ENCODE results near the gene RNF187. TPM values are rescaled to one million over a fixed set of nuclear protein-coding genes. Genes with fewer than 3 reads are reported as not detected.
"Not testable (repeated sequence)": the region's sequence is repeated elsewhere in the genome, so short reads cannot be mapped to it uniquely, and the experiment has no call there.

RNF187 gene
- total RNA-seq, 2 donors from 2014 or later, result 69.5 to 106 TPM

GRCh38 chr1:228497817-228498216 is 10.6 kb downstream of the RNF187 start:
- Mint-ChIP-seq H3K27me3 (no peaks in the 10 kb centered on the region), H3K9me3 (no peaks in the 10 kb centered on the region), H3K27ac (no peak overlapping the region), H3K4me3 (no peak overlapping the region), H3K4me1 (ENCODE audit: low read depth in 2 of 2) (peaks cover 25 to 38% of the 10 kb centered on the region in 2 donors), H3K36me3 (peaks cover 13% of the 10 kb centered on the region)
- no peak for ATAC-seq
- no peak for DNase-seq (ENCODE audit: low spot score)

GRCh38 chr1:228500143-228500734 is 13.1 kb downstream of the RNF187 start:
- H3K9me3 Mint-ChIP-seq, result no peaks in the 10 kb centered on the region
- DNase-seq (ENCODE audit: low spot score) (no peak), ATAC-seq (no peak)
- peak overlapping the region in 1 of 2 donors; percentile 30 for H3K27ac Mint-ChIP-seq
- H3K4me1 Mint-ChIP-seq (ENCODE audit: low read depth in 2 of 2), result peaks cover 20 to 33% of the 10 kb centered on the region in 2 donors
- H3K27me3 Mint-ChIP-seq, result no peaks in the 10 kb centered on the region
- peak overlapping the region; percentile 84 for H3K4me3 Mint-ChIP-seq
- peaks cover 6% of the 10 kb centered on the region for H3K36me3 Mint-ChIP-seq

- DNase-seq (ENCODE audit: low spot score) (peak; percentile 88), ATAC-seq (peak; percentile 95 to 97)
- H3K4me3 Mint-ChIP-seq, result peak overlapping the region; percentile 84
- peaks cover 0 to 3% of the 10 kb centered on the region in 2 donors for H3K27me3 Mint-ChIP-seq
- peaks cover 4% of the 10 kb centered on the region for H3K36me3 Mint-ChIP-seq
- peak overlapping the region in 1 of 2 donors; percentile 30 for H3K27ac Mint-ChIP-seq
- H3K9me3 Mint-ChIP-seq, result no peaks in the 10 kb centered on the region
- H3K4me1 Mint-ChIP-seq (ENCODE audit: low read depth in 2 of 2), result peaks cover 20 to 30% of the 10 kb centered on the region in 2 donors
These were observed 14.0 kb downstream of the RNF187 start for GRCh38 chr1:228500901-228501871.

- DNase-seq (ENCODE audit: low spot score) (no peak), ATAC-seq (no peak)
- Mint-ChIP-seq H3K9me3 (no peaks in the 10 kb centered on the region), H3K4me3 (no peak overlapping the region), H3K4me1 (ENCODE audit: low read depth in 2 of 2) (peaks cover 20 to 22% of the 10 kb centered on the region in 2 donors), H3K27ac (no peak overlapping the region), H3K36me3 (no peaks in the 10 kb centered on the region), H3K27me3 (peaks cover 0 to 3% of the 10 kb centered on the region in 2 donors)
These were observed 15.3 kb downstream of the RNF187 start for GRCh38 chr1:228502522-228502921.

- H3K27me3 Mint-ChIP-seq; ATAC-seq; H3K27ac Mint-ChIP-seq; H3K9me3 Mint-ChIP-seq; H3K36me3 Mint-ChIP-seq; DNase-seq (ENCODE audit: low spot score); H3K4me1 Mint-ChIP-seq (ENCODE audit: low read depth in 2 of 2); H3K4me3 Mint-ChIP-seq: not testable (repeated sequence)
These were observed 18.8 kb downstream of the RNF187 start for GRCh38 chr1:228505944-228506343.

- peak in 1 of 2 donors; percentile 50 for ATAC-seq
- H3K4me1 Mint-ChIP-seq (ENCODE audit: low read depth in 2 of 2), result no peaks in the 10 kb centered on the region
- H3K27me3 Mint-ChIP-seq, result peaks cover 0 to 8% of the 10 kb centered on the region in 2 donors
- no peak for DNase-seq (ENCODE audit: low spot score)
- H3K9me3 Mint-ChIP-seq, result no peaks in the 10 kb centered on the region
- H3K4me3 Mint-ChIP-seq, result no peak overlapping the region
- H3K36me3 Mint-ChIP-seq, result no peaks in the 10 kb centered on the region
- no peak overlapping the region for H3K27ac Mint-ChIP-seq
These were observed 20.9 kb downstream of the RNF187 start for GRCh38 chr1:228507961-228508652.

- no peak for DNase-seq (ENCODE audit: low spot score)
- no peak overlapping the region for H3K4me3 Mint-ChIP-seq
- no peaks in the 10 kb centered on the region for H3K9me3 Mint-ChIP-seq
- H3K36me3 Mint-ChIP-seq, result no peaks in the 10 kb centered on the region
- no peaks in the 10 kb centered on the region for H3K4me1 Mint-ChIP-seq (ENCODE audit: low read depth in 2 of 2)
- no peak overlapping the region for H3K27ac Mint-ChIP-seq
- H3K27me3 Mint-ChIP-seq, result peaks cover 0 to 8% of the 10 kb centered on the region in 2 donors
- ATAC-seq, result no peak
These were observed 21.7 kb downstream of the RNF187 start for GRCh38 chr1:228508840-228509415.

GRCh38 chr1:228510101-228510802 is 23.1 kb downstream of the RNF187 start:
- Mint-ChIP-seq H3K27ac (no peak overlapping the region), H3K27me3 (peaks cover 0 to 8% of the 10 kb centered on the region in 2 donors), H3K4me1 (ENCODE audit: low read depth in 2 of 2) (no peaks in the 10 kb centered on the region), H3K9me3 (no peaks in the 10 kb centered on the region), H3K36me3 (no peaks in the 10 kb centered on the region), H3K4me3 (no peak overlapping the region)
- ATAC-seq (peak in 1 of 2 donors; percentile 45), DNase-seq (ENCODE audit: low spot score) (no peak)

GRCh38 chr1:228510803-228511413 is 23.7 kb downstream of the RNF187 start:
- no peak for DNase-seq (ENCODE audit: low spot score)
- Mint-ChIP-seq H3K27me3 (peaks cover 0 to 6% of the 10 kb centered on the region in 2 donors), H3K9me3 (no peaks in the 10 kb centered on the region), H3K4me3 (no peak overlapping the region), H3K27ac (no peak overlapping the region), H3K36me3 (no peaks in the 10 kb centered on the region), H3K4me1 (ENCODE audit: low read depth in 2 of 2) (no peaks in the 10 kb centered on the region)
- no peak for ATAC-seq

- Mint-ChIP-seq H3K9me3 (no peaks in the 10 kb centered on the region), H3K4me1 (ENCODE audit: low read depth in 2 of 2) (no peaks in the 10 kb centered on the region), H3K27ac (no peak overlapping the region), H3K4me3 (no peak overlapping the region), H3K36me3 (no peaks in the 10 kb centered on the region), H3K27me3 (peaks cover 8 to 13% of the 10 kb centered on the region in 2 donors)
- no peak for DNase-seq (ENCODE audit: low spot score)
- ATAC-seq, result peak in 1 of 2 donors; percentile 24
These were observed 24.6 kb downstream of the RNF187 start for GRCh38 chr1:228511546-228512445.

GRCh38 chr1:228512781-228513198 is 25.6 kb downstream of the RNF187 start:
- Mint-ChIP-seq H3K36me3 (no peaks in the 10 kb centered on the region), H3K27ac (no peak overlapping the region), H3K4me3 (no peak overlapping the region), H3K9me3 (no peaks in the 10 kb centered on the region), H3K4me1 (ENCODE audit: low read depth in 2 of 2) (no peaks in the 10 kb centered on the region), H3K27me3 (peaks cover 18 to 20% of the 10 kb centered on the region in 2 donors)
- no peak for DNase-seq (ENCODE audit: low spot score)
- no peak for ATAC-seq
